H9 (cell line): Measurements from ENCODE around the gene SLC9A5. TPM values are rescaled to one million over a fixed set of nuclear protein-coding genes. Genes with fewer than 3 reads are reported as not detected.

Experiments
- DNase-seq: peaks from one replicate; pipeline ENCODE4 v3.0.0-alpha.2; 2017
- H2AFZ ChIP-seq: one replicate; pipeline ENCODE4 v1.6.1; 2013; ENCODE audit warnings: mild to moderate bottlenecking, low read length, control low read depth, moderate library complexity
- H2AK5ac ChIP-seq: 2 replicates; pipeline ENCODE4 v1.6.1; 2013; ENCODE audit warnings: low read length, control low read depth, mixed read lengths; ENCODE audit not compliant: insufficient read length
- H2BK120ac ChIP-seq: one replicate; pipeline ENCODE4 v1.6.1; 2013; ENCODE audit warnings: low read depth, mild to moderate bottlenecking, low read length, control low read depth, inconsistent platforms; ENCODE audit not compliant: poor library complexity, severe bottlenecking
- H2BK12ac ChIP-seq: 2 replicates; pipeline ENCODE4 v1.6.1; 2013; ENCODE audit warnings: low read length, control low read depth, mixed read lengths, low read depth; ENCODE audit not compliant: insufficient read length
- H2BK15ac ChIP-seq: 2 replicates; pipeline ENCODE4 v1.6.1; 2013; ENCODE audit warnings: low read depth, low read length, control low read depth
- H2BK20ac ChIP-seq: one replicate; pipeline ENCODE4 v1.6.1; 2013; ENCODE audit warnings: low read depth, mild to moderate bottlenecking, low read length, control low read depth, inconsistent platforms; ENCODE audit not compliant: poor library complexity, severe bottlenecking
- H2BK5ac ChIP-seq: 2 replicates; pipeline ENCODE4 v1.6.1; 2013; ENCODE audit warnings: low read length, control low read depth, mixed read lengths; ENCODE audit not compliant: insufficient read length
- H3K14ac ChIP-seq: 2 replicates; pipeline ENCODE4 v1.6.1; 2013; ENCODE audit warnings: low read length, control low read depth; ENCODE audit not compliant: insufficient read depth
- H3K18ac ChIP-seq: 2 replicates; pipeline ENCODE4 v1.6.1; 2013; ENCODE audit warnings: low read depth, mild to moderate bottlenecking, mixed read lengths, low read length, control low read depth; ENCODE audit not compliant: insufficient read length
- H3K23ac ChIP-seq: 2 replicates; pipeline ENCODE4 v1.6.1; 2013; ENCODE audit warnings: low read length, control low read depth, mixed read lengths, low read depth; ENCODE audit not compliant: insufficient read length
- H3K23me2 ChIP-seq: 2 replicates; pipeline ENCODE4 v1.6.1; 2013; ENCODE audit warnings: low read depth, mild to moderate bottlenecking, mixed read lengths, low read length, control low read depth; ENCODE audit not compliant: insufficient read length, poor library complexity, severe bottlenecking
- H3K27ac ChIP-seq: 2 replicates; pipeline ENCODE4 v1.5.1; 2013; ENCODE audit warnings: low read length, control low read depth, mixed read lengths, low read depth; ENCODE audit not compliant: insufficient read length
- H3K27me3 ChIP-seq: 2 replicates; pipeline ENCODE4 v1.6.1; 2013; ENCODE audit warnings: low read length, control low read depth, inconsistent platforms; ENCODE audit not compliant: insufficient read depth
- H3K4ac ChIP-seq: 2 replicates; pipeline ENCODE4 v1.6.1; 2013; ENCODE audit warnings: low read depth, mild to moderate bottlenecking, control low read depth, inconsistent platforms, low read length, moderate library complexity
- H3K4me1 ChIP-seq: 2 replicates; pipeline ENCODE4 v1.6.1; 2013; ENCODE audit warnings: low read length, control low read depth, inconsistent platforms; ENCODE audit not compliant: insufficient read depth
- H3K4me2 ChIP-seq: 2 replicates; pipeline ENCODE4 v1.6.1; 2013; ENCODE audit warnings: low read length, control low read depth, mixed read lengths; ENCODE audit not compliant: insufficient read length, insufficient read depth
- H3K56ac ChIP-seq: 2 replicates; pipeline ENCODE4 v1.6.1; 2013; ENCODE audit warnings: low read depth, mild to moderate bottlenecking, mixed read lengths, low read length, control low read depth; ENCODE audit not compliant: insufficient read length
- H3K79me1 ChIP-seq: 2 replicates; pipeline ENCODE4 v1.6.1; 2013; ENCODE audit warnings: low read depth, mild to moderate bottlenecking, moderate library complexity, low read length, control low read depth, inconsistent platforms; ENCODE audit not compliant: insufficient read depth, poor library complexity, severe bottlenecking
- H3K79me2 ChIP-seq: 2 replicates; pipeline ENCODE4 v1.6.1; 2013; ENCODE audit warnings: low read length, control low read depth, inconsistent platforms; ENCODE audit not compliant: insufficient read depth
- H3K9ac ChIP-seq: 2 replicates; pipeline ENCODE4 v1.6.1; 2013; ENCODE audit warnings: low read length, control low read depth, mixed read lengths; ENCODE audit not compliant: insufficient read length; ENCODE audit errors: extremely low read depth
- H3K9me3 ChIP-seq: one replicate; pipeline ENCODE4 v1.6.1; 2013; ENCODE audit warnings: low read depth, low read length, inconsistent platforms; ENCODE audit not compliant: control insufficient read depth
- H3T11ph ChIP-seq: one replicate; pipeline ENCODE4 v1.6.1; 2013; ENCODE audit warnings: mild to moderate bottlenecking, low read length, control low read depth, inconsistent platforms
- H4K20me1 ChIP-seq: one replicate; pipeline ENCODE4 v1.6.1; 2013; ENCODE audit not compliant: control insufficient read depth, insufficient read length, insufficient read depth
- H4K5ac ChIP-seq: 2 replicates; pipeline ENCODE4 v1.6.1; 2013; ENCODE audit warnings: low read depth, mild to moderate bottlenecking, mixed read lengths, low read length, control low read depth; ENCODE audit not compliant: insufficient read length
- H4K8ac ChIP-seq: replicated peaks from 2 replicates; pipeline ENCODE4 v1.6.1; 2013; ENCODE audit warnings: low read length, control low read depth, mixed read lengths, low read depth; ENCODE audit not compliant: insufficient read length
- H4K91ac ChIP-seq: 2 replicates; pipeline ENCODE4 v1.6.1; 2013; ENCODE audit warnings: low read depth, mild to moderate bottlenecking, moderate library complexity, mixed read lengths, low read length, control low read depth; ENCODE audit not compliant: insufficient read length
- H3K27ac Mint-ChIP-seq, 3 experiments: 2 replicates in 2 of 3; 3 replicates in 1 of 3; pipeline ENCODE4 v1.8.0; 2020 to 2021; ENCODE audit warnings: mixed read lengths in 3 of 3, mild to moderate bottlenecking in 1 of 3, moderate library complexity in 1 of 3
- H3K27me3 Mint-ChIP-seq: 2 replicates; pipeline ENCODE4 v1.8.0; 2021; ENCODE audit warnings: low read depth, mild to moderate bottlenecking, moderate library complexity, mixed read lengths
- H3K36me3 Mint-ChIP-seq, 3 experiments: 2 replicates in 2 of 3; 3 replicates in 1 of 3; pipeline ENCODE4 v1.8.0; 2020 to 2021; ENCODE audit warnings: low read depth in 3 of 3, mixed read lengths in 3 of 3; ENCODE audit not compliant: insufficient read depth in 1 of 3
- H3K4me1 Mint-ChIP-seq, 2 experiments: 2 replicates each; pipeline ENCODE4 v1.8.0; 2020; ENCODE audit warnings: mixed read lengths in 2 of 2
- H3K4me3 Mint-ChIP-seq, 2 experiments: 2 replicates in 1 of 2; 3 replicates in 1 of 2; pipeline ENCODE4 v1.8.0; 2020 to 2021; ENCODE audit warnings: mild to moderate bottlenecking in 2 of 2, mixed read lengths in 2 of 2, moderate library complexity in 1 of 2
- H3K9me3 Mint-ChIP-seq, 2 experiments: 2 replicates in 1 of 2; 3 replicates in 1 of 2; pipeline ENCODE4 v1.8.0; 2020; ENCODE audit warnings: mild to moderate bottlenecking in 2 of 2, mixed read lengths in 2 of 2, moderate library complexity in 1 of 2
- WGBS: extraction: QIAGEN DNeasy Blood & Tissue Kit; methylation state at CpG from one replicate; pipeline ENCODE4 v1.1.7; 2013; ENCODE audit warnings: missing lambda C conversion rate, low lambda C conversion rate, mixed read lengths; ENCODE audit not compliant: insufficient read length; ENCODE audit errors: extremely low coverage; 5-methylcytosine and 5-hydroxymethylcytosine counted together
- total RNA-seq: library from RNA; stranded (reverse); gene quantifications from 2 replicates; pipeline ENCODE4 v1.2.1, GENCODE V29; 2021
- TF ChIP-seq, protein P1 (sequence below): fragments of 200-600 bp; sonication (generic); conservative IDR thresholded peaks from 3 replicates; pipeline ENCODE4 v1.8.0; 2021; ENCODE audit warnings: antibody characterized with exemption, mild to moderate bottlenecking

SLC9A5 gene
- total RNA-seq, 1 experiment from 2014 or later = 9.1 TPM

- Histone ChIP-seq H3K9me3 (no peaks in the 10 kb centered on the region), H3K9ac (no peak overlapping the region), H3K79me2 (no peaks in the 10 kb centered on the region), H4K91ac (no peak overlapping the region), H2BK12ac (no peak overlapping the region), H3K56ac (no peak overlapping the region), H3K4me2 (no peak overlapping the region), H2BK5ac (no peak overlapping the region), H3K4me1 (no peaks in the 10 kb centered on the region), H3K27ac (no peak overlapping the region), H3K23ac (no peak overlapping the region), H2BK15ac (no peak overlapping the region), H2BK20ac (no peak overlapping the region), H3K4ac (no peak overlapping the region), H4K8ac (no peak overlapping the region), H2AK5ac (no peak overlapping the region), H4K20me1 (no peaks in the 10 kb centered on the region), H3K23me2 (no peaks in the 10 kb centered on the region), H3K79me1 (no peaks in the 10 kb centered on the region), H3K18ac (no peak overlapping the region), H2AFZ (no peak overlapping the region), H3T11ph (no peak overlapping the region), H3K27me3 (no peaks in the 10 kb centered on the region; the same call in 1 of the 2 replicates), H2BK120ac (no peak overlapping the region), H3K14ac (no peak overlapping the region), H4K5ac (no peak overlapping the region)
- WGBS = no CpG with 5 or more reads among the region's 3 CpGs
- no peak for DNase-seq
- Mint-ChIP-seq H3K4me1 (peaks cover 6 to 7% of the 10 kb centered on the region in 2 experiments), H3K36me3 (no peaks in the 10 kb centered on the region), H3K27ac (no peak overlapping the region), H3K27me3 (peaks cover 61% of the 10 kb centered on the region), H3K9me3 (no peaks in the 10 kb centered on the region), H3K4me3 (no peak overlapping the region)
- TF ChIP-seq, protein P1, sequence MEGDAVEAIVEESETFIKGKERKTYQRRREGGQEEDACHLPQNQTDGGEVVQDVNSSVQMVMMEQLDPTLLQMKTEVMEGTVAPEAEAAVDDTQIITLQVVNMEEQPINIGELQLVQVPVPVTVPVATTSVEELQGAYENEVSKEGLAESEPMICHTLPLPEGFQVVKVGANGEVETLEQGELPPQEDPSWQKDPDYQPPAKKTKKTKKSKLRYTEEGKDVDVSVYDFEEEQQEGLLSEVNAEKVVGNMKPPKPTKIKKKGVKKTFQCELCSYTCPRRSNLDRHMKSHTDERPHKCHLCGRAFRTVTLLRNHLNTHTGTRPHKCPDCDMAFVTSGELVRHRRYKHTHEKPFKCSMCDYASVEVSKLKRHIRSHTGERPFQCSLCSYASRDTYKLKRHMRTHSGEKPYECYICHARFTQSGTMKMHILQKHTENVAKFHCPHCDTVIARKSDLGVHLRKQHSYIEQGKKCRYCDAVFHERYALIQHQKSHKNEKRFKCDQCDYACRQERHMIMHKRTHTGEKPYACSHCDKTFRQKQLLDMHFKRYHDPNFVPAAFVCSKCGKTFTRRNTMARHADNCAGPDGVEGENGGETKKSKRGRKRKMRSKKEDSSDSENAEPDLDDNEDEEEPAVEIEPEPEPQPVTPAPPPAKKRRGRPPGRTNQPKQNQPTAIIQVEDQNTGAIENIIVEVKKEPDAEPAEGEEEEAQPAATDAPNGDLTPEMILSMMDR = no peak
Observed at GRCh38 chr16:67296420-67296819, 47.6 kb downstream of the SLC9A5 start.
